ENCODE measurements around the gene KRT80.
A peak's percentile ranks its signal among the peaks of the same experiment; 100 is the strongest.

The KRT80 gene

GRCh38 chr12:52151153-52151836 is 40.5 kb downstream of the KRT80 start:
- no peak for DNase-seq

DNA sequence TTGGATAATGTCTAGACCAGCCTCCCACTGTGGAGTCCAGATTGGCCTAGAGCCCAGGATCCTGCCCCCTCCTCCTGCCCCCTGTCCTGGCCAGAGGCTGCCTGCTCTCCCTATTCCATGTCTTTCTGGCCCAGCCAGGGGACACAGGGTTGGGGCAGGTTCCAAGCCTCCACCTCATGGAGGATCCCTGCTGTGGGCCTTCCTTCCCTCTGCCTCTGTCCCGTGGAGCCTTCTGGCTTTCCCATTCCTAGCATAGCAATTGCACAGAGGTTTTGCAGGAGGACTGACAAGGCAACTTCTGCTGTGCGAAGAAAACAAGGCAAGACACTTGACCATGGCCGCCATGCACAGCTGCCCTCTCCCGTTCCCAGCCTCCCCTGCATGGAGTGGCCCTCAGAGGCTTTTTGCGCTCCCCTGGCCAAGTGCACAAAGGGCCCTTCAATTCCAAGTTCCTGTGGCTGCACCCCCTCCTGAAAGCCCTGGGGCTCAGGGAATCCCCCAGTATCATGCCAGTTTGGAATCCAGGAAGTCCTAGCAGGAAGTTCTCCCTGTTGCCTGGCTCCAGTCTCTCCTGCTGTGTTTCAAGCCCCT is 42.1 kb downstream of the KRT80 start:
- DNase-seq, result no peak

GRCh38 chr12:52149182-52149641 is 42.6 kb downstream of the KRT80 start:
- DNase-seq, result no peak

DNA sequence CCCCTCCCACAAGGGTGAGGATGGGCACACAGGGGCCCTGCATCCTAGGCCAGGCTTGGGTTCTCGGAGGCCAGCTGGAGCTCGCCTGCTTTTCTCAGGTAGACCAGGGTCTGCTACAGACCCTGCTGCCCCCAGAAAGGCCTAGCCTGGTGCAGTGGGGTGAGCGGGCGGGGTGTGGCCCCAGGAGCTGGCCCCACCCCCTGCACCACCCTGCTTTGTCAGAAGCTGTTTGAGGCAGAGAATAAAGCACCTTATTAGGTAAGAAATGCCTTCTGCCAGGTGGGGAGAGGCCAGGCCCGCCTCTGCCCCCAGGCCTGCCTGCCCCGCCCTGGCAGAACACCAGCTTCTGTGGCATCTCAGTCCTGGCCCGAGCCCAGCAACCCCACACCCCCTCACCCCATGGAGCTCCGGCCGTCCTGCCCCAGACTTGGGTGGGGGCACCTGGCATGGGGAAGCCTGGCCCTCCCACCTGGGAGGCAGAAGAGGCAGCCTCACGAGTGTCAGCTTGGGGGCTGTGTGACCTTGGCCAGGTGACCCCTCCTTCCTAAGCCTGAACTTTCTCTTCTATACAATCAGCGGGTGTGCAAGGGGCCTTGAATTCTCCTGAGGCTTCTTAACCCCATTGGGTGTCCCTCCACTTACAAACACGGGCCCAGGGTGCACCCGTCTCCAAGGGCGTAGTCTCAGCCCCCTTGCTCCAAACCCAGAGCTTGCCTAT is 43.2 kb downstream of the KRT80 start:
- no peak for DNase-seq

DNA sequence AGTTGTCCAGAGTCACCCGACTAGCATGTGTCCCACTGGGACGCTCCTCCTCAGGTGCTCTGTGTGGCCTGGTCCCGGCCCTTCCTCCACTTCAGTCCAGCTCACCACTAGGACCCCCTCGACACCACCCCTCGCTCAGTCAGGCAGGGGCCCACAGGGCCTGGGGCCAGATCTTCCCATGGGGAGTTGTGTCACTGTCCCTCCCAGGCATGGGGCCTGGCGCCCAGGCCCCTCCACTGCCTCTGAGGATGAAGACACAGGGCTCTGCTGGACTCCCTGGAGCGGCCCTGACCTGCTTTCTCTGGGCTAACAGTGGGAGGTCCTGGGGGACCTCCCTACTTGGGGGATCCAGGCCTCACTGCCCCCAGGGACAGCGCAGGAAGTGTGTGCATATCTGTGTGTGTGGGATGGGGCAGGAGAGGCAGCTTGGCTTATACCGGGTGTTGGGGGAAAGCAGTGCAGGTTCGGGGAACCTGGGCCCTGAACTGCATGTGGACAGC is 43.8 kb downstream of the KRT80 start:
- DNase-seq, result no peak

GRCh38 chr12:52147367-52147963 is 44.3 kb downstream of the KRT80 start:
- peak; percentile 78 for DNase-seq

GRCh38 chr12:52146822-52147366 is 44.9 kb downstream of the KRT80 start:
- DNase-seq, result no peak

DNA sequence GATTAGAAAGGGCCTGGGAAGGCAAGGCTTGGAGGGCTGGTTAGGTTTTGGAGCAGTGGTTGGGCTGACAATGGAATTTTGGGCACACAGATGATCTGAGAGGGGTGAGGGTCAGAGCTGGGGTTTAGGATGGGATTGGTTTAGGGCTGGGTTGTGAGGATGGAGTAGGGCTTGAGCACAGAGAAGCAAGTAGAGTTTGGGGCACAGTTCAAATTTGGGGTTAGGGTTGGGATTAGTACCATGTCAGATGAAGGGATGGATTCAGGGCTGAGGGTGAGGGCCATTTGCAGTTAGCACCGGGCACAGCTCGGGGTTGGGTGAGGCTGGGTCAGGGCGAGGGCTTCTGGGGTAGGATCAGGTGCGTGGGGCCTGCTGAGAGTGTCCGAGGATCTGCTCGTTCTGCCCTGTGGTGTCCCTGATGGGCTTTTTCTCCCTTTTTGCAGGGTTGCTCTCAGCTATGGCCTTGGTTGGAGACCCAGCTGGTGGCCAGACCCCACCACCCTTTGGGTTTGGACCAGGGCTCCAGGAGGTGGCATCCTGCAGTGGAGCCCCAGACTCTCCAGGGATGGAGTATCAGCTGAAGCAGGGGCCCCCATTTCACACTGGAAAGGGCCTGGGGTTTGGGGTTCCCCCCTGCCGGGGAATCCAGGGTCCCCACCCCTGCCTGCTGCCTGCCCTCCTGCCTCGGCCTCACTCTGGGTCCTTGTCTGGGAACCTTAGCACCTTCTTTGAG is 45.6 kb downstream of the KRT80 start:
- DNase-seq, result no peak

DNA sequence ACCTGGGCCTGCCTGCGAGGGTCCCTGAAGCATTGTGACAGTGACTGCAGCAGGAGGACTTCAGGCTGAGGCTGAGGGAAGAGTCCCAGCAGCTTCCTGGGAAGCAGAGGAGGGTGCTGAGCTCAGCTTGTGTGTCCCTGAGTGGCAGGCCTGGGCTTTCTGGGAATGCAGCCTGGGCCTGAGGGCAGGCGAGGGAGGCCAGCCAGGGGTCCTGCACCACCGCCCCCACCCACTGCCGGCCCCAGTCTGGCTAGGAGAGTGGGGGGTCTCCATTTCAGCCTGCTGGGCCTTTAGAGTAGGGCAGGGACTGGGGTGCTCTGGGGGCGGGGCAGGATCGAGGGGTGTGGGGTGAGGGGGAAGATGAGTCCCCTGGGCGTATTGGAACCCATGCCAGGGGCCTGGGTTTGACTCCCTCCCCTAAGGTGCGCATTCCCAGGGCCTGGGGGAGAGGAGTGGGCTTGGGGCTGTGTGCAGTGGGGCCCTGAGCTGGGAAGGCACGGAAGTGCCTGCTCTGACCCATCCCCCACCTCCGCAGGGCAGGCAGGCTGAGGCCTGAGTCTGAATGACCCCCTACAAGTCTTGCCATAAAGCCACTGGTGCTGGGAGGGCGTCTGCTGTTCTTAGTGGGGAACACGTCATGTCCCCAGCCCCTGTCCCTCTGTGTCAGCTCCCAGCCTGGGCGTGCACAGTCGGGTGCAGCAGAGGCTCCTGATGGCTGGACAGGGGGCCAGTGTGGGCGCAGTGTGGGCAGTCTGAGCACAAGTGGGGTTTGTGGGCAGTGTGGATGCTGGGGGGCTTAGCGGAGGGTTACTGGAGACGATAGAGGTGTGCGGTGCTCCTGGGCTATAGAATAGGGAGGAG is 46.4 kb downstream of the KRT80 start:
- no peak for DNase-seq

- DNase-seq, result no peak
Observed at GRCh38 chr12:52144512-52145227, 47.1 kb downstream of the KRT80 start.

GRCh38 chr12:52142431-52142830 is 49.4 kb downstream of the KRT80 start:
- no peak for DNase-seq

DNA sequence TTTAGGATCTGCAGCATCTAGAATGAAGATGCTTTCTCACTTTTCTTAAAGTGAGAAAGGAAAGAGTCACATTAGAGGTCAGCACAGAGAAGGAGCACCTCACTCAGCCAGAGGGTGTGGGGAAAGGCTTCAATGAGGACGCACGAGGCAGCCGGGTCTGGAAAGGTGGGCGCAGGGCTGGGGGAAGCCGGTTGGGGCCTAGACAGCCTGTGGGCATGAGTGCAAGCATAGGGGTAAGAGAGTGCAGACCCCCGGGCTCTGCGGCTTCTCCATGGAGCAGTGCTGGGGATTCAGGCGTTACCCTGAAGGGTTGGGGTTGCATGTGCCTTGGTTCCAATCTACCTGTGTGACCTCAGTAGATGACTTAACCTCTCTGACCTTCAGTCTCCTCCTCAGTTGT is 49.9 kb downstream of the KRT80 start:
- DNase-seq, result no peak

GRCh38 chr12:52141306-52141705 is 50.5 kb downstream of the KRT80 start:
- no peak for DNase-seq

DNA sequence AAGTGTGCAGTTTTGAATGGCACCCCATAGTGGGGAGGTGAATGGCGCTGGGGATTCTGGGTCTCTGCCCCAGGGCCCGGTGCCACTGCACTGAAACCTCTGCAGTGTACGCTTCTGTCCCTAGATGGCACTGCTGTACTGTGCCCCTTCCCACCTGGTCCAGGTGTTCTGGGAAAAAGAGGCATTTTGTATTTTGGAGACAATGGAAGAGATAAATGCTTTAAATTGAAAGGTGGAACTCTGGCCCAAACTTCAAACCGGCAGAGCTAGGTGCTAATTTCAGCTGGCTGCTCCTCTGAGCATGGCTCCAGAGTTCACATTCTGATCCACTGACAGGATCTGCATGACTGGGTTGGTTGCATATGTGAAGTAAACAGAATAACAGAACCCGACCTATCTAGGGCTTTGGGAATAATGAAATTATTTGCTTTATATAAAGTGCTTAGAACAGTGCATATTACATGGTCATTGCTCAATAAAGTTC is 52.2 kb downstream of the KRT80 start:
- DNase-seq, result no peak

GRCh38 chr12:52139147-52139546 is 52.7 kb downstream of the KRT80 start:
- no peak for DNase-seq

DNA sequence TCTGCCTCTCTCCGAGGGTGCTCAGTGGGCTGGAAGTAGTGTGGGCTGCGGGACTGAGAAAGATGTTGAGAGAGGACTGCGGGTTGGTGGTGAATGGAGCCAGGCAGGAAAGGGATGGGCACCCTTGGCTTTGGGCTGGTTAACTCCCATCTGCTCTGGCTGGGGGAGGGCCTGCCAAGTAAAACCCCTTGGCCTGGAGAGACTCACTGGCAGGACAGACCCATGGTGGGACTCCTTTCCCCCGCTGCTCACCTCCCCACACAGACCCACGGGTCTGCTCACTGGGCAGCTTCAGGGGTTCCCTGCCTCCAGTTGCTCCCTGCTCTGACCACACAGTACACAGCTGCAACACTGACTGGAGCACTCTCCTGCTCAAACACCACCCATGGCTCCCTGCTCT is 54.1 kb downstream of the KRT80 start:
- no peak for DNase-seq

DNA sequence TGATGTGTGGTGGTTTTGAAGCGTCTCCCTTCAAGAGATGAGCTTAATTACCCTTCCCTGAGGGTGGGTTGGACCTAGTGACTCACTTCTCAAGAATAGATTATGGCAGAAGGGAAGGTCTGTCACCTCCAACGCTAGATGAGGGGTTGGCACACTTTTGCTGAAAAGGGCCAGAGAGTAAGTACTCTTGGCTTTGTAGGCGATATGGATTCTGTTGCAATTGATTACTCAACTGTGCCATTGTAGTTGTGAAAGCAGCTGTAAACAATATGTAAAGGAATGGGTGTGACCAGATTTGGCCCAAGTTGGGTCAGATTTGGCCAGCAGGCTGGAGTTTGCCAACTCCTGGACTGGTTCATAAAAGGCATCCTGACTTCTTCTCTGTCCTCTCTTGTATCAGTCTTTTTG is 59.1 kb downstream of the KRT80 start:
- peak; percentile 16 for DNase-seq

- DNase-seq, result no peak
Observed at GRCh38 chr12:52130711-52131110, 61.1 kb downstream of the KRT80 start.

- DNase-seq, result no peak
Observed at GRCh38 chr12:52127683-52128450, 63.9 kb downstream of the KRT80 start.

Measured in CD4-positive, alpha-beta T cell treated with Interleukin-15 for 1 hour (primary cell).